Ectodermal cell (in vitro differentiated cells): ENCODE measurements around the gene DDX31.

Experiments
- H3K27ac ChIP-seq: 2 replicates; pipeline ENCODE4 v1.7.0; 2013; ENCODE audit warnings: mild to moderate bottlenecking, low read depth, low read length; ENCODE audit not compliant: insufficient read depth, poor library complexity, severe bottlenecking
- H3K27me3 ChIP-seq: 2 replicates; pipeline ENCODE4 v1.7.0; 2013; ENCODE audit warnings: mild to moderate bottlenecking, low read length; ENCODE audit not compliant: insufficient read depth, control insufficient read depth, poor library complexity, severe bottlenecking
- H3K36me3 ChIP-seq: one replicate; pipeline ENCODE4 v1.7.0; 2013; ENCODE audit warnings: low read length; ENCODE audit not compliant: control insufficient read depth, insufficient read depth
- H3K4me1 ChIP-seq: one replicate; pipeline ENCODE4 v1.7.0; 2013; ENCODE audit warnings: low read length; ENCODE audit not compliant: control insufficient read depth, insufficient read depth
- H3K4me3 ChIP-seq: 2 replicates; pipeline ENCODE4 v1.7.0; 2013; ENCODE audit warnings: low read depth, low read length, control low read depth; ENCODE audit not compliant: insufficient read depth
- H3K9me3 ChIP-seq: 2 replicates; pipeline ENCODE4 v1.7.0; 2013; ENCODE audit warnings: mild to moderate bottlenecking, low read length, moderate library complexity; ENCODE audit not compliant: control insufficient read depth
- WGBS, 2 experiments: methylation state at CpG; one replicate each; pipeline ENCODE4 v1.1.7; 2013; ENCODE audit warnings: missing lambda C conversion rate in 2 of 2; 5-methylcytosine and 5-hydroxymethylcytosine counted together

DDX31 gene

GRCh38 chr9:132606066-132606465 is 63.7 kb downstream of the DDX31 start:
- Histone ChIP-seq H3K27me3 (peaks cover 29% of the 10 kb centered on the region), H3K9me3 (no peaks in the 10 kb centered on the region), H3K4me3 (no peak overlapping the region), H3K4me1 (peaks cover 31% of the 10 kb centered on the region), H3K27ac (no peak overlapping the region), H3K36me3 (peaks cover 10% of the 10 kb centered on the region)
- WGBS, 2 experiments, result 92 to 93% methylated on average over 6 of the region's 6 CpGs

- Histone ChIP-seq H3K4me1 (peaks cover 29% of the 10 kb centered on the region), H3K27ac (peak overlapping the region; percentile 4), H3K9me3 (no peaks in the 10 kb centered on the region), H3K27me3 (peaks cover 29% of the 10 kb centered on the region), H3K36me3 (peaks cover 7% of the 10 kb centered on the region), H3K4me3 (no peak overlapping the region)
- 87 to 89% methylated on average over 6 of the region's 6 CpGs for WGBS, 2 experiments
These were observed 64.4 kb downstream of the DDX31 start for GRCh38 chr9:132605387-132605786.

DNA sequence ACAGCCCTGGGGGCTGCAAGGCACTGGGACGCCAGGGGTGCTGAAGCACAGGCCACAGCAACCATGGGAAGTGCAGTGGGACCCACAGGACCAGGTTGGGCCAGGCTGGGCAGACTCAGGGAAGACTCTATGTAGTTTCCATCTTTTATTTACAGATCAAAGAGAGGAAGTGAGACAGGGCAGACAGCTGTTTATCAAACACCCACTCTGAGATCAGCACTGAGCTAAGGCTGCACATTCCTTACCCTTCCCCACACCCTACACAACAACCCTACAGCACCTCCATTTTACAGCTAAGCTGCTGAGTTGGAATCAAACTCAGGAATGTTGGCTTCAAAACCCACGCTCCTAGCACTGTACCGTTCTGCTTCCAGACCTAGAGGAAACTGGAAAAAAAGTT is 67.6 kb downstream of the DDX31 start:
- no peaks in the 10 kb centered on the region for H3K9me3 ChIP-seq
- no peak overlapping the region for H3K4me3 ChIP-seq
- peaks cover 12% of the 10 kb centered on the region for H3K4me1 ChIP-seq
- peaks cover 3% of the 10 kb centered on the region for H3K36me3 ChIP-seq
- no peak overlapping the region for H3K27ac ChIP-seq
- H3K27me3 ChIP-seq, result peaks cover 20% of the 10 kb centered on the region
- WGBS, 2 experiments, result 77 to 79% methylated on average over 3 of the region's 3 CpGs

GRCh38 chr9:132600326-132600984 is 69.3 kb downstream of the DDX31 start:
- Histone ChIP-seq H3K36me3 (peaks cover 3% of the 10 kb centered on the region), H3K9me3 (no peaks in the 10 kb centered on the region), H3K27ac (no peak overlapping the region), H3K4me1 (peaks cover 10% of the 10 kb centered on the region), H3K27me3 (peaks cover 6% of the 10 kb centered on the region), H3K4me3 (no peak overlapping the region)
- 95% methylated on average over 12 of the region's 12 CpGs for WGBS, 2 experiments

GRCh38 chr9:132597073-132597775 is 72.6 kb downstream of the DDX31 start:
- Histone ChIP-seq H3K27me3 (no peaks in the 10 kb centered on the region), H3K4me1 (peaks cover 37% of the 10 kb centered on the region), H3K4me3 (no peak overlapping the region), H3K36me3 (no peaks in the 10 kb centered on the region), H3K9me3 (no peaks in the 10 kb centered on the region), H3K27ac (no peak overlapping the region)
- WGBS, 2 experiments, result 95 to 97% methylated on average over 16 of the region's 16 CpGs

DNA sequence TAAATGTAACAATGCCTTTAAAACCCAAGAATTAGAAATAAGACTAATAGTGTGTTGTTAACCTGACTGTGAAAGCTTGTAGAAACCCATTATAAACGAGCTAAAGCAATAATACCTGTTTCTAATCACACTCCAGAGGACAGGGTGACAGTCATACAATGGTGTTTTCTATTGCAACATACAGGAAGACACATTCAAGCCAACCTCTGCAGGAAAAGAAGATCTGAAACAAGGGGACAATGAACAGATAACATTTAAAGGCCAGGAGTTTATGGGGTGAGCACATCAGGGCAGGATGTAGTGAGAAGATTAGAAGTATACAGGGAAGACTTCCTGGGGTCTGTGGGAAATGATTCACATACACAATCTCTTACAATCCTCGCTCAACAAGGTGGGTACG is 73.6 kb downstream of the DDX31 start:
- Histone ChIP-seq H3K27ac (no peak overlapping the region), H3K27me3 (peaks cover 7% of the 10 kb centered on the region), H3K4me3 (no peak overlapping the region), H3K4me1 (peaks cover 44% of the 10 kb centered on the region), H3K36me3 (no peaks in the 10 kb centered on the region), H3K9me3 (no peaks in the 10 kb centered on the region)
- 92 to 94% methylated on average over 3 of the region's 3 CpGs for WGBS, 2 experiments

DNA sequence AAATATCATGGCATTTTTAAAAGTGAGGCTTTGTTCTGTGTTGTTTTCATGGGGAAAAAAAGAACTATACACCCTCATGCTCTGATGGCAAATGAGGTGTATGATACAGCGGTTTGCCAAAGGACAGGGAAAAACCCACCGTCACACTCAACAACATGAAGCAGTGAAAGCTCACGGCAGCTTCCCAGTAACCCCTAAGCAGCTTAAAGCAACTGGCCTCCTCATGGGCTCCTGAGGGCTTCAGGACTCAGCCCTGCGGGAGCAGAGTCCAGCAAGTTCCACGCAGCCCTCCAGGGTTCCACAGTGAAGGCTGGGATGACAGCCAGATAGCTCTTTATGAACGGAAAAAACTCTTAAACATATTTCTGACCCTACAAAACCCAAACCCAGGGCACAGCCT is 74.5 kb downstream of the DDX31 start:
- Histone ChIP-seq H3K27ac (no peak overlapping the region), H3K4me3 (no peak overlapping the region), H3K36me3 (no peaks in the 10 kb centered on the region), H3K9me3 (no peaks in the 10 kb centered on the region), H3K27me3 (peaks cover 16% of the 10 kb centered on the region), H3K4me1 (peaks cover 44% of the 10 kb centered on the region)
- 69 to 79% methylated on average over 6 of the region's 6 CpGs for WGBS, 2 experiments

DNA sequence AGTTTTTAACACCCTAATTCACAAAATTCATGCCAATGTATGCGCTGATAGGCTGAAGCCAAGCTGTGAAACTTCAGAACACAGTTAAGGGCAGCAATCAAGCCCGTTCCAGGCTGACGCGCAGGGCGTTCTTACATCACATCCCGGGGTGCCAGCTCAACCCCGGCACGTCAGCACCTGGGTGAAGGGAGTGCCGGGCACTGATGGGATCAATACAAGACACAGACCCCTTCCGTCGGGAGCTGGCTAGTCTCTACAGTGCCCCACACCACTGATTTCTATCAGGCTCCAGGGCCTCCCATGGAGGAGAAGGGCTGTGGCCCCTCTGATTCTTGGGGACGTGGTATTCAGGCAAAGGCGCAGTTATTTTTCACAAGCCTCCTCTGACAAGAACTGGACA is 75.4 kb downstream of the DDX31 start:
- no peak overlapping the region for H3K27ac ChIP-seq
- no peak overlapping the region for H3K4me3 ChIP-seq
- 89 to 90% methylated on average over 13 of the region's 13 CpGs for WGBS, 2 experiments
- no peaks in the 10 kb centered on the region for H3K36me3 ChIP-seq
- peaks cover 25% of the 10 kb centered on the region for H3K27me3 ChIP-seq
- peaks cover 44% of the 10 kb centered on the region for H3K4me1 ChIP-seq
- H3K9me3 ChIP-seq, result no peaks in the 10 kb centered on the region

GRCh38 chr9:132592451-132592850 is 77.3 kb downstream of the DDX31 start:
- WGBS, 2 experiments, result 5 to 14% methylated on average over 8 of the region's 8 CpGs
- peaks cover 45% of the 10 kb centered on the region for H3K4me1 ChIP-seq

DNA sequence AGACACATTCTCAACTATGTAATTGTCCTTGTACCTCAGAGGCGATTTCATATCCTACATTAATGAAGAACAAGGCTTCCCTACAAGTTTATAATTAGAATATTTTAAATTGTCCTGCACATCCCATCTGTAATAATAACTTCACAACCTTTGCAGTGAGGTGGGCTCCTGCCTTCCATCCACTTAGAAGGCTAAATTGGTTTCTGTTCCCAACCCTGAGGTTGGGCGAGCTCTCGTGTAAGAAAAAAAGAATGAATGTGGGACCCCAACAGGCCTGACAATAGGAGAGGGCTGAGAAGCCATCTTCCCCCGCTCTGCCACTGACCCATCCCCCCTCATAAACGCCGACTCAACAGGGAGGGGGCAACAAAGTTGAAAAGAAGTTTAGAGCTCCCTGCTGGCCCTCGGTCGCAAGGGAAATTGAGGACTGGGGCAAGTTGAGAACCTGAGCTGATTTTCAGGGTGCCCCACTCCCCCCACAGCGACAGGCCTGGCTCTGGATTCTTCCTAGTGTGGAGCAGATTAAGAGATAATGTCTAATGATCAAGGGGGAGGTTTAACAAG is 78.0 kb downstream of the DDX31 start:
- Histone ChIP-seq H3K4me1 (peaks cover 51% of the 10 kb centered on the region), H3K36me3 (no peaks in the 10 kb centered on the region), H3K27ac (peak overlapping the region; percentile 91), H3K27me3 (peaks cover 51% of the 10 kb centered on the region), H3K4me3 (peak overlapping the region; percentile 20), H3K9me3 (no peaks in the 10 kb centered on the region)
- 1% methylated on average over 8 to 9 of the region's 9 CpGs for WGBS, 2 experiments

More at GRCh38 chr9:132592451-132592850, 77.3 kb downstream of the DDX31 start:
- Histone ChIP-seq H3K4me3 (peak overlapping the region; percentile 20), H3K36me3 (no peaks in the 10 kb centered on the region), H3K27ac (peak overlapping the region; percentile 91), H3K9me3 (no peaks in the 10 kb centered on the region), H3K27me3 (peaks cover 45% of the 10 kb centered on the region)
